Tibial artery (tissue), 4 donors: ENCODE measurements around the gene RAD23B.

ENCODE experiments used
- DNase-seq, 2 donors: peaks; one replicate each; pipeline ENCODE4 v3.0.0-alpha.2; 2019
- H3K27ac ChIP-seq, 2 donors: fragments of 200-600 bp; sonication (generic) in 1 of 2; 1 replicate in 1 of 2; 2 replicates in 1 of 2; pipeline ENCODE4 v1.5.1; 2018 to 2019; ENCODE audit warnings: mild to moderate bottlenecking in 1 of 2
- H3K27me3 ChIP-seq, 2 donors: fragments of 200-600 bp; sonication (generic) in 1 of 2; one replicate each; pipeline versions ENCODE4 v1.5.1 to v1.6.0; 2016 to 2019
- H3K36me3 ChIP-seq, 3 donors: fragments of 200-600 bp; sonication (generic) in 2 of 3; one replicate each; pipeline ENCODE4 v1.5.1; 2016 to 2019; ENCODE audit warnings: mild to moderate bottlenecking in 2 of 3
- H3K4me1 ChIP-seq, 4 donors: fragments of 200-600 bp; sonication (generic) in 2 of 4; 1 replicate in 3 of 4; 2 replicates in 1 of 4; pipeline ENCODE4 v1.5.1; 2016 to 2019
- H3K4me3 ChIP-seq, 2 donors: fragments of 200-600 bp; sonication (generic) in 1 of 2; 1 replicate in 1 of 2; 2 replicates in 1 of 2; pipeline ENCODE4 v1.5.1; 2018 to 2019; ENCODE audit warnings: mild to moderate bottlenecking in 2 of 2
- H3K9me3 ChIP-seq, 3 donors: fragments of 200-600 bp; sonication (generic) in 1 of 3; one replicate each; pipeline ENCODE4 v1.5.1; 2016 to 2019
- CTCF ChIP-seq, 2 experiments: fragments of 200-600 bp in 1 of 2; fragments of 450-650 bp in 1 of 2; IDR thresholded peaks; one replicate each; pipeline ENCODE4 v1.5.1; 2017 to 2019; ENCODE audit warnings: antibody characterized with exemption in 2 of 2, mild to moderate bottlenecking in 1 of 2, moderate library complexity in 1 of 2
- intact Hi-C: fragments of 100-400 bp; cut with DNase I; formaldehyde crosslinking; loops from one replicate; pipeline ENCODE4 v1.15.0; 2023; ENCODE audit warnings: low total_unique reads

The RAD23B gene

GRCh38 chr9:107270082-107270481 is 13.0 kb upstream of the RAD23B start:
- H3K27ac ChIP-seq = no peak overlapping the region
- TF ChIP-seq CTCF (IDR thresholded peaks at IDR 0.05) = no peak
- H3K36me3 ChIP-seq = no peaks in the 10 kb centered on the region
- no peak overlapping the region for H3K4me3 ChIP-seq
- no peaks in the 10 kb centered on the region for H3K9me3 ChIP-seq
- H3K4me1 ChIP-seq = peaks cover 0 to 8% (median 7%) of the 10 kb centered on the region in 4 donors
- intact Hi-C loops = no loop called here
- H3K27me3 ChIP-seq = no peaks in the 10 kb centered on the region
- DNase-seq = no peak

- no peak overlapping the region for H3K4me3 ChIP-seq
- DNase-seq = no peak
- no peaks in the 10 kb centered on the region for H3K27me3 ChIP-seq
- H3K27ac ChIP-seq = no peak overlapping the region
- intact Hi-C loops = no loop called here
- H3K4me1 ChIP-seq = peaks cover 0 to 13% (median 9%) of the 10 kb centered on the region in 4 donors
- TF ChIP-seq CTCF (IDR thresholded peaks at IDR 0.05) = no peak
- H3K9me3 ChIP-seq = no peaks in the 10 kb centered on the region
- no peaks in the 10 kb centered on the region for H3K36me3 ChIP-seq
Observed at GRCh38 chr9:107270580-107270979, 12.5 kb upstream of the RAD23B start.

- Histone ChIP-seq H3K4me1 (peaks cover 0 to 14% (median 9%) of the 10 kb centered on the region in 4 donors), H3K4me3 (no peak overlapping the region), H3K9me3 (no peaks in the 10 kb centered on the region), H3K27ac (no peak overlapping the region), H3K36me3 (no peaks in the 10 kb centered on the region), H3K27me3 (no peaks in the 10 kb centered on the region)
- DNase-seq = no peak
- intact Hi-C loops = no loop called here
- no peak for TF ChIP-seq CTCF (IDR thresholded peaks at IDR 0.05)
Observed at GRCh38 chr9:107273634-107274033, 9.4 kb upstream of the RAD23B start.

- intact Hi-C loops = no loop called here
- H3K36me3 ChIP-seq = no peaks in the 10 kb centered on the region
- H3K27me3 ChIP-seq = no peaks in the 10 kb centered on the region
- TF ChIP-seq CTCF (IDR thresholded peaks at IDR 0.05) = no peak
- H3K27ac ChIP-seq = no peak overlapping the region
- no peaks in the 10 kb centered on the region for H3K9me3 ChIP-seq
- DNase-seq = no peak
- no peak overlapping the region for H3K4me3 ChIP-seq
- peaks cover 0 to 14% (median 9%) of the 10 kb centered on the region in 4 donors for H3K4me1 ChIP-seq
Observed at GRCh38 chr9:107274096-107274495, 9.0 kb upstream of the RAD23B start.

GRCh38 chr9:107274953-107275422 is 8.1 kb upstream of the RAD23B start:
- no peaks in the 10 kb centered on the region for H3K27me3 ChIP-seq
- H3K27ac ChIP-seq = no peak overlapping the region
- intact Hi-C loops = no loop called here
- no peak overlapping the region for H3K4me3 ChIP-seq
- no peak for DNase-seq
- no peaks in the 10 kb centered on the region for H3K9me3 ChIP-seq
- no peaks in the 10 kb centered on the region for H3K36me3 ChIP-seq
- TF ChIP-seq CTCF (IDR thresholded peaks at IDR 0.05) = no peak
- H3K4me1 ChIP-seq = peaks cover 0 to 14% (median 9%) of the 10 kb centered on the region in 4 donors

GRCh38 chr9:107275530-107275929 is 7.5 kb upstream of the RAD23B start:
- Histone ChIP-seq H3K4me3 (no peak overlapping the region), H3K4me1 (peaks cover 0 to 14% (median 9%) of the 10 kb centered on the region in 4 donors), H3K9me3 (no peaks in the 10 kb centered on the region), H3K36me3 (no peaks in the 10 kb centered on the region), H3K27me3 (no peaks in the 10 kb centered on the region), H3K27ac (no peak overlapping the region)
- intact Hi-C loops = no loop called here
- TF ChIP-seq CTCF (IDR thresholded peaks at IDR 0.05) = no peak
- DNase-seq = no peak
